HepG2 (cell line): ENCODE measurements around the gene SUB1. TPM values are rescaled to one million over a fixed set of nuclear protein-coding genes. Genes with fewer than 3 reads are reported as not detected.

ENCODE experiments used
- ATAC-seq: fragments of 200-7000 bp; cut with Tn5 transposase; 3 replicates; pipeline ENCODE4 v1.9.1; 2020; ENCODE audit warnings: mild to moderate bottlenecking, moderate library complexity
- BruUV-seq: library from RNA; stranded (reverse); fragments of 400-500 nt; replicated peaks from 2 replicates; lab custom pipeline; 2021; lab: Mats Ljungman, UMichigan
- CTCF ChIA-PET: fragments of 300-600 bp; formaldehyde crosslinking; extraction: SDS; loops from one replicate; lab custom pipeline; 2021; ENCODE audit warnings: low total read pairs, inconsistent platforms, low intra/inter-chr PET ratio; lab: Yijun Ruan, JAX
- POLR2A ChIA-PET: fragments of 350-600 bp; sonication (Branson Sonifier 250); formaldehyde crosslinking; loops from one replicate; lab custom pipeline; 2020; ENCODE audit warnings: antibody characterized with exemption, inconsistent platforms; lab: Yijun Ruan, JAX
- DNase-seq: peaks from one replicate; pipeline ENCODE4 v3.0.0-alpha.2; 2015; ENCODE audit warnings: low spot score
- FAIRE-seq: peaks from 3 replicates; lab custom pipeline; 2011; peaks lifted over from hg19 to GRCh38; lab: Jason Lieb, UNC
- H2AFZ ChIP-seq: one replicate; pipeline ENCODE4 v1.6.1; 2011; ENCODE audit warnings: low read length, inconsistent platforms
- H3K27ac ChIP-seq: fragments of 300-600 bp; 3 replicates; pipeline ENCODE4 v1.8.0; 2011; ENCODE audit warnings: mixed run types, mild to moderate bottlenecking, mixed read lengths, low read length, inconsistent platforms; ENCODE audit not compliant: insufficient read depth; ENCODE audit errors: extremely low read length
- H3K27me3 ChIP-seq, 2 experiments: fragments of 200-600 bp in 1 of 2; 2 replicates in 1 of 2; 3 replicates in 1 of 2; pipeline versions ENCODE4 v1.6.0 to v1.8.0; 2011; ENCODE audit warnings: low read length in 2 of 2, mild to moderate bottlenecking in 2 of 2, moderate library complexity in 2 of 2, inconsistent platforms in 1 of 2; ENCODE audit not compliant: insufficient read depth in 2 of 2, control insufficient read depth in 1 of 2
- H3K36me3 ChIP-seq, 2 experiments: fragments of 200-600 bp in 1 of 2; replicated peaks in 1 of 2; 2 replicates in 1 of 2; 3 replicates in 1 of 2; pipeline versions ENCODE4 v1.5.1 to v1.8.0; 2011; ENCODE audit warnings: low read length in 2 of 2, inconsistent platforms in 1 of 2; ENCODE audit not compliant: insufficient read depth in 2 of 2, control insufficient read depth in 1 of 2
- H3K4me1 ChIP-seq: 2 replicates; pipeline ENCODE4 v1.5.1; 2012; ENCODE audit warnings: low read length, inconsistent platforms; ENCODE audit not compliant: insufficient read depth
- H3K4me2 ChIP-seq: 2 replicates; pipeline ENCODE4 v1.6.0; 2011; ENCODE audit warnings: low read depth, low read length, inconsistent platforms
- H3K4me3 ChIP-seq, 3 experiments: fragments of 200-600 bp in 1 of 3; sonication (generic), shearing (Covaris generic) in 1 of 3; replicated peaks in 1 of 3; 2 replicates each; pipeline ENCODE4 v1.5.1; 2011 to 2016; ENCODE audit warnings: low read length in 3 of 3, inconsistent platforms in 2 of 3, low read depth in 2 of 3, mild to moderate bottlenecking in 2 of 3, control low read depth in 1 of 3, mixed read lengths in 1 of 3; ENCODE audit not compliant: insufficient read depth in 1 of 3
- H3K79me2 ChIP-seq: one replicate; pipeline ENCODE4 v1.6.1; 2011; ENCODE audit warnings: low read length, inconsistent platforms; ENCODE audit not compliant: insufficient read depth
- H3K9ac ChIP-seq: 2 replicates; pipeline ENCODE4 v1.6.0; 2011; ENCODE audit warnings: mild to moderate bottlenecking, low read depth, low read length, inconsistent platforms; ENCODE audit not compliant: insufficient read depth
- H3K9me3 ChIP-seq: 2 replicates; pipeline ENCODE4 v1.5.1; 2012; ENCODE audit warnings: mild to moderate bottlenecking, low read length
- H4K20me1 ChIP-seq: 2 replicates; pipeline ENCODE4 v1.6.0; 2011; ENCODE audit warnings: inconsistent platforms, mild to moderate bottlenecking, low read length, moderate library complexity; ENCODE audit not compliant: insufficient read depth
- HOXA5 ChIP-seq: sonication (generic); formaldehyde crosslinking; IDR thresholded peaks from 2 replicates; pipeline ENCODE4 v1.4.0; 2020; ENCODE audit warnings: missing genetic modification reagents
- ISL2 ChIP-seq: sonication (generic); formaldehyde crosslinking; IDR thresholded peaks from 2 replicates; pipeline ENCODE4 v1.5.0; 2020; ENCODE audit warnings: missing genetic modification reagents
- KDM5A ChIP-seq: fragments of 200-600 bp; sonication (generic); IDR thresholded peaks from 2 replicates; pipeline ENCODE4 v1.7.0; 2018; ENCODE audit warnings: antibody characterized with exemption, mild to moderate bottlenecking, low read length, borderline replicate concordance
- MAFK ChIP-seq, 2 experiments: IDR thresholded peaks in 1 of 2; conservative IDR thresholded peaks in 1 of 2; 2 replicates each; pipeline ENCODE4 v1.6.1; 2011; ENCODE audit warnings: improper control_type of control experiment in 2 of 2, low read length in 2 of 2
- SALL2 ChIP-seq: sonication (generic); formaldehyde crosslinking; IDR thresholded peaks from 2 replicates; pipeline ENCODE4 v1.8.1; 2023; ENCODE audit warnings: mild to moderate bottlenecking, missing genetic modification reagents, inconsistent platforms
- THAP8 ChIP-seq: sonication (generic); formaldehyde crosslinking; IDR thresholded peaks from 2 replicates; pipeline ENCODE4 v1.5.1; 2020; ENCODE audit warnings: missing genetic modification reagents, mild to moderate bottlenecking, borderline replicate concordance
- ZBTB7B ChIP-seq: sonication (generic); formaldehyde crosslinking; IDR thresholded peaks from 2 replicates; pipeline ENCODE4 v1.4.0; 2020; ENCODE audit warnings: missing genetic modification reagents
- ZNF510 ChIP-seq: sonication (generic); formaldehyde crosslinking; IDR thresholded peaks from 2 replicates; pipeline ENCODE4 v1.4.0; 2020; ENCODE audit warnings: low read depth, mild to moderate bottlenecking, missing genetic modification reagents
- ZNF543 ChIP-seq: sonication (generic); formaldehyde crosslinking; IDR thresholded peaks from 2 replicates; pipeline ENCODE4 v1.4.0; 2020; ENCODE audit warnings: mild to moderate bottlenecking, missing genetic modification reagents
- ZNF556 ChIP-seq: sonication (generic); formaldehyde crosslinking; IDR thresholded peaks from 2 replicates; pipeline ENCODE4 v1.4.0; 2020; ENCODE audit warnings: mild to moderate bottlenecking, missing genetic modification reagents, borderline replicate concordance
- ZNF605 ChIP-seq: sonication (generic); formaldehyde crosslinking; IDR thresholded peaks from 2 replicates; pipeline ENCODE4 v1.8.0; 2022; ENCODE audit warnings: mild to moderate bottlenecking, missing genetic modification reagents
- ZNF607 ChIP-seq: sonication (generic); formaldehyde crosslinking; IDR thresholded peaks from 2 replicates; pipeline ENCODE4 v1.5.1; 2020; ENCODE audit warnings: missing genetic modification reagents, mild to moderate bottlenecking, borderline replicate concordance
- ZSCAN29 ChIP-seq: sonication (generic); formaldehyde crosslinking; conservative IDR thresholded peaks from 2 replicates; pipeline ENCODE4 v1.4.0; 2020; ENCODE audit warnings: mild to moderate bottlenecking, missing genetic modification reagents
- WGBS: methylation state at CpG from one replicate; pipeline ENCODE4 v1.1.6; 2017; ENCODE audit warnings: low lambda C conversion rate; 5-methylcytosine and 5-hydroxymethylcytosine counted together
- in situ Hi-C: cut with HindIII; loops from 2 replicates; pipeline ENCODE4 v1.10.0; 2017; ENCODE audit warnings: low pct_unique_long_range_greater_than_20kb; ENCODE audit not compliant: extremely low pct_ligation_motif_present
- intact Hi-C: fragments of 100-400 bp; cut with micrococcal nuclease; formaldehyde crosslinking; loops from one replicate; pipeline ENCODE4 v1.10.0; 2022; ENCODE audit not compliant: unreplicated experiment
- polyA plus RNA-seq, 8 experiments: library from polyadenylated mRNA; depleted of rRNA in 3 of 8; stranded (reverse) in 7 of 8; unstranded in 1 of 8; fragments of >200 nt; fragmentation: Illumina TruSeq in 4 of 8; extraction: Trizol in 4 of 8; gene quantifications; 2 replicates each; pipeline versions ENCODE4 v1.2.1 to v1.2.3, GENCODE V29; 2011 to 2016; ENCODE audit warnings: low read depth in 4 of 8, missing spikeins in 1 of 8, mixed read lengths in 1 of 8; ENCODE audit not compliant: insufficient read depth in 1 of 8
- total RNA-seq, 5 experiments: library from RNA; depleted of rRNA; stranded (reverse); fragments of >200 nt; fragmentation: Illumina TruSeq; extraction: Trizol; gene quantifications; 2 replicates each; pipeline ENCODE4 v1.2.3, GENCODE V29; 2016; ENCODE audit warnings: low read depth in 1 of 5
- TF ChIP-seq, protein P1 (sequence below): sonication (generic); formaldehyde crosslinking; IDR thresholded peaks from 2 replicates; pipeline ENCODE4 v1.4.0; 2020; ENCODE audit warnings: missing genetic modification reagents
- TF ChIP-seq, protein P2 (sequence below): sonication (generic); formaldehyde crosslinking; IDR thresholded peaks from 2 replicates; pipeline ENCODE4 v1.8.0; 2022; ENCODE audit warnings: mild to moderate bottlenecking, missing genetic modification reagents, borderline replicate concordance
- TF ChIP-seq, protein P3 (sequence below): sonication (generic); formaldehyde crosslinking; IDR thresholded peaks from 2 replicates; pipeline ENCODE4 v1.4.0; 2020; ENCODE audit warnings: mild to moderate bottlenecking, missing genetic modification reagents, borderline replicate concordance

The SUB1 gene
- total and polyA plus RNA-seq, 2 of the 13 experiments (the other 11 are each of a cell fraction or from before 2014, with no cell fraction given): 182 to 693 TPM

GRCh38 chr5:32586276-32586599, 881 bp downstream of the SUB1 start:
- in situ Hi-C loops: loop anchor here (5.0 kb wide), 1 partner anchor 59 kb away; no protein-coding TSS in a partner anchor
- 2% methylated on average over 6 of the region's 6 CpGs for WGBS
- peaks cover 64% of the 10 kb centered on the region for H3K4me1 ChIP-seq
- peak overlapping the region; percentile 85 for H3K9ac ChIP-seq
- peak overlapping the region; percentile 90 for H3K27ac ChIP-seq
- ATAC-seq (no peak), DNase-seq (no peak), FAIRE-seq (no peak)
- H3K4me2 ChIP-seq: peak overlapping the region; percentile 96
- intact Hi-C loops: loop anchor here (5.0 kb wide), 1 partner anchor 144 kb away; the partner anchor contains the start of gene ZFR
- peaks cover 4 to 18% of the 10 kb centered on the region in 2 experiments; a peak in 4 of 5 replicates for H3K36me3 ChIP-seq
- no peak overlapping the region for H2AFZ ChIP-seq
- H4K20me1 ChIP-seq: peaks cover 34% of the 10 kb centered on the region
- H3K9me3 ChIP-seq: no peaks in the 10 kb centered on the region
- ChIA-PET POLR2A (interaction anchor here (1.0 to 4.9 kb wide), 3 partner anchors 12 to 96 kb away, joined by 3 to 42 read pairs (median 6); no protein-coding TSS in a partner anchor), CTCF (no interaction called here)
- no TSS peak for BruUV-seq
- no peaks in the 10 kb centered on the region; a peak in 1 of 5 replicates for H3K27me3 ChIP-seq
- H3K79me2 ChIP-seq: peaks cover 58% of the 10 kb centered on the region
- H3K4me3 ChIP-seq: peak overlapping the region; percentile 80 to 99 (median 87)
- TF ChIP-seq, protein P1, sequence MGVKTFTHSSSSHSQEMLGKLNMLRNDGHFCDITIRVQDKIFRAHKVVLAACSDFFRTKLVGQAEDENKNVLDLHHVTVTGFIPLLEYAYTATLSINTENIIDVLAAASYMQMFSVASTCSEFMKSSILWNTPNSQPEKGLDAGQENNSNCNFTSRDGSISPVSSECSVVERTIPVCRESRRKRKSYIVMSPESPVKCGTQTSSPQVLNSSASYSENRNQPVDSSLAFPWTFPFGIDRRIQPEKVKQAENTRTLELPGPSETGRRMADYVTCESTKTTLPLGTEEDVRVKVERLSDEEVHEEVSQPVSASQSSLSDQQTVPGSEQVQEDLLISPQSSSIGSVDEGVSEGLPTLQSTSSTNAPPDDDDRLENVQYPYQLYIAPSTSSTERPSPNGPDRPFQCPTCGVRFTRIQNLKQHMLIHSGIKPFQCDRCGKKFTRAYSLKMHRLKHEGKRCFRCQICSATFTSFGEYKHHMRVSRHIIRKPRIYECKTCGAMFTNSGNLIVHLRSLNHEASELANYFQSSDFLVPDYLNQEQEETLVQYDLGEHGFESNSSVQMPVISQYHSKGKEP: no peak
- no peak for TF ChIP-seq ZSCAN29 (CRISPR knock-in tag)
- TF ChIP-seq, protein P2, sequence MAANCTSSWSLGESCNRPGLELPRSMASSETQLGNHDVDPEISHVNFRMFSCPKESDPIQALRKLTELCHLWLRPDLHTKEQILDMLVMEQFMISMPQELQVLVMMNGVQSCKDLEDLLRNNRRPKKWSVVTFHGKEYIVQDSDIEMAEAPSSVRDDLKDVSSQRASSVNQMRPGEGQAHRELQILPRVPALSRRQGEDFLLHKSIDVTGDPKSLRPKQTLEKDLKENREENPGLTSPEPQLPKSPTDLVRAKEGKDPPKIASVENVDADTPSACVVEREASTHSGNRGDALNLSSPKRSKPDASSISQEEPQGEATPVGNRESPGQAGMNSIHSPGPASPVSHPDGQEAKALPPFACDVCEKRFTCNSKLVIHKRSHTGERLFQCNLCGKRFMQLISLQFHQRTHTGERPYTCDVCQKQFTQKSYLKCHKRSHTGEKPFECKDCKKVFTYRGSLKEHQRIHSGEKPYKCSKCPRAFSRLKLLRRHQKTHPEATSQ (CRISPR knock-in tag): no peak
- TF ChIP-seq HOXA5 (CRISPR knock-in tag): no peak
- TF ChIP-seq ZNF543 (CRISPR knock-in tag): 0 out of 2 replicates have a peak, but pooled peaks have one; percentile 12
- 0 out of 2 replicates have a peak, but pooled peaks have one; percentile 23 for TF ChIP-seq ZBTB7B (CRISPR knock-in tag)
- TF ChIP-seq MAFK (conservative IDR thresholded peaks at IDR 0.05 in 1 of 2, IDR thresholded peaks at IDR 0.05 in 1 of 2; ENCODE audit: low read length in 2 of 2): no peak
- no peak for TF ChIP-seq ZNF605 (CRISPR knock-in tag)
- TF ChIP-seq ZNF607: 0 out of 2 replicates have a peak, but pooled peaks have one; percentile 15
- TF ChIP-seq ZNF556 (CRISPR knock-in tag): no peak
- 0 out of 2 replicates have a peak, but pooled peaks have one; percentile 43 for TF ChIP-seq ZNF510 (CRISPR knock-in tag)
- TF ChIP-seq KDM5A: peak; percentile 62; the same call in 1 of the 2 replicates
- no peak for TF ChIP-seq ISL2 (CRISPR knock-in tag)
- TF ChIP-seq SALL2 (CRISPR knock-in tag): no peak
- TF ChIP-seq, protein P3, sequence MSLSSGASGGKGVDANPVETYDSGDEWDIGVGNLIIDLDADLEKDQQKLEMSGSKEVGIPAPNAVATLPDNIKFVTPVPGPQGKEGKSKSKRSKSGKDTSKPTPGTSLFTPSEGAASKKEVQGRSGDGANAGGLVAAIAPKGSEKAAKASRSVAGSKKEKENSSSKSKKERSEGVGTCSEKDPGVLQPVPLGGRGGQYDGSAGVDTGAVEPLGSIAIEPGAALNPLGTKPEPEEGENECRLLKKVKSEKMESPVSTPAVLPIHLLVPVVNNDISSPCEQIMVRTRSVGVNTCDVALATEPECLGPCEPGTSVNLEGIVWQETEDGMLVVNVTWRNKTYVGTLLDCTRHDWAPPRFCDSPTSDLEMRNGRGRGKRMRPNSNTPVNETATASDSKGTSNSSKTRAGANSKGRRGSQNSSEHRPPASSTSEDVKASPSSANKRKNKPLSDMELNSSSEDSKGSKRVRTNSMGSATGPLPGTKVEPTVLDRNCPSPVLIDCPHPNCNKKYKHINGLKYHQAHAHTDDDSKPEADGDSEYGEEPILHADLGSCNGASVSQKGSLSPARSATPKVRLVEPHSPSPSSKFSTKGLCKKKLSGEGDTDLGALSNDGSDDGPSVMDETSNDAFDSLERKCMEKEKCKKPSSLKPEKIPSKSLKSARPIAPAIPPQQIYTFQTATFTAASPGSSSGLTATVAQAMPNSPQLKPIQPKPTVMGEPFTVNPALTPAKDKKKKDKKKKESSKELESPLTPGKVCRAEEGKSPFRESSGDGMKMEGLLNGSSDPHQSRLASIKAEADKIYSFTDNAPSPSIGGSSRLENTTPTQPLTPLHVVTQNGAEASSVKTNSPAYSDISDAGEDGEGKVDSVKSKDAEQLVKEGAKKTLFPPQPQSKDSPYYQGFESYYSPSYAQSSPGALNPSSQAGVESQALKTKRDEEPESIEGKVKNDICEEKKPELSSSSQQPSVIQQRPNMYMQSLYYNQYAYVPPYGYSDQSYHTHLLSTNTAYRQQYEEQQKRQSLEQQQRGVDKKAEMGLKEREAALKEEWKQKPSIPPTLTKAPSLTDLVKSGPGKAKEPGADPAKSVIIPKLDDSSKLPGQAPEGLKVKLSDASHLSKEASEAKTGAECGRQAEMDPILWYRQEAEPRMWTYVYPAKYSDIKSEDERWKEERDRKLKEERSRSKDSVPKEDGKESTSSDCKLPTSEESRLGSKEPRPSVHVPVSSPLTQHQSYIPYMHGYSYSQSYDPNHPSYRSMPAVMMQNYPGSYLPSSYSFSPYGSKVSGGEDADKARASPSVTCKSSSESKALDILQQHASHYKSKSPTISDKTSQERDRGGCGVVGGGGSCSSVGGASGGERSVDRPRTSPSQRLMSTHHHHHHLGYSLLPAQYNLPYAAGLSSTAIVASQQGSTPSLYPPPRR (CRISPR knock-in tag): no peak
- TF ChIP-seq THAP8 (CRISPR knock-in tag): 0 out of 2 replicates have a peak, but pooled peaks have one; percentile 34
